IgD-negative memory B cell (primary cell): ENCODE measurements around the gene TMPRSS12. TPM values are rescaled to one million over a fixed set of nuclear protein-coding genes. Genes with fewer than 3 reads are reported as not detected.
A peak's percentile ranks its signal among the peaks of the same experiment; 100 is the strongest.
"Not testable (repeated sequence)": the region's sequence is repeated elsewhere in the genome, so short reads cannot be mapped to it uniquely, and the experiment has no call there.

ENCODE experiments used
- H3K27ac Mint-ChIP-seq, 3 donors: one replicate each; pipeline ENCODE4 v1.8.0; 2020 to 2022; ENCODE audit warnings: mild to moderate bottlenecking in 3 of 3, mixed read lengths in 3 of 3, moderate library complexity in 1 of 3
- H3K27me3 Mint-ChIP-seq: one replicate; pipeline ENCODE4 v1.8.0; 2021; ENCODE audit warnings: mixed read lengths
- H3K36me3 Mint-ChIP-seq: one replicate; pipeline ENCODE4 v1.8.0; 2020; ENCODE audit warnings: mild to moderate bottlenecking, mixed read lengths
- H3K4me1 Mint-ChIP-seq, 3 donors: one replicate each; pipeline ENCODE4 v1.8.0; 2020 to 2022; ENCODE audit warnings: mixed read lengths in 3 of 3, mild to moderate bottlenecking in 1 of 3
- H3K4me3 Mint-ChIP-seq, 4 donors: one replicate each; pipeline ENCODE4 v1.8.0; 2020 to 2022; ENCODE audit warnings: mild to moderate bottlenecking in 4 of 4, mixed read lengths in 4 of 4, moderate library complexity in 3 of 4
- H3K9me3 Mint-ChIP-seq, 3 donors: one replicate each; pipeline ENCODE4 v1.8.0; 2020 to 2021; ENCODE audit warnings: mixed read lengths in 3 of 3, mild to moderate bottlenecking in 1 of 3
- polyA plus RNA-seq: library from polyadenylated mRNA; unstranded; fragments of 300-500 nt; fragmentation: Illumina TruSeq; gene quantifications from one replicate; pipeline ENCODE4 v1.2.3, GENCODE V29; 2021

The TMPRSS12 gene
- polyA plus RNA-seq, 1 donor from 2014 or later: not detected

- Mint-ChIP-seq H3K4me3 (no peak overlapping the region), H3K27me3 (no peaks in the 10 kb centered on the region), H3K36me3 (peaks cover 4% of the 10 kb centered on the region), H3K4me1 (no peaks in the 10 kb centered on the region), H3K27ac (peak overlapping the region in 1 of 3 donors; percentile 82), H3K9me3 (peaks cover 0 to 2% (median 0%) of the 10 kb centered on the region in 3 donors)
Observed at GRCh38 chr12:50901685-50902113, 59.0 kb downstream of the TMPRSS12 start.

GRCh38 chr12:50908479-50908878 is 65.8 kb downstream of the TMPRSS12 start:
- not testable (repeated sequence) for H3K27me3 Mint-ChIP-seq, H3K4me1 Mint-ChIP-seq, H3K4me3 Mint-ChIP-seq, H3K36me3 Mint-ChIP-seq
- Mint-ChIP-seq H3K27ac (peak overlapping the region in 1 of 3 donors; percentile 24), H3K9me3 (peaks cover 4 to 15% (median 8%) of the 10 kb centered on the region in 3 donors)

GRCh38 chr12:50912361-50912760 is 69.6 kb downstream of the TMPRSS12 start:
- Mint-ChIP-seq H3K4me1 (peaks cover 3 to 15% (median 9%) of the 10 kb centered on the region in 3 donors), H3K9me3 (peaks cover 8 to 28% (median 8%) of the 10 kb centered on the region in 3 donors), H3K4me3 (peak overlapping the region in 1 of 4 donors; percentile 17)
- not testable (repeated sequence) for H3K36me3 Mint-ChIP-seq, H3K27me3 Mint-ChIP-seq, H3K27ac Mint-ChIP-seq

GRCh38 chr12:50913224-50913623 is 70.5 kb downstream of the TMPRSS12 start:
- Mint-ChIP-seq H3K36me3 (peaks cover 5% of the 10 kb centered on the region), H3K9me3 (peaks cover 8 to 28% (median 8%) of the 10 kb centered on the region in 3 donors), H3K27ac (peak overlapping the region in 1 of 3 donors; percentile 2), H3K4me3 (peak overlapping the region in 2 of 4 donors; percentile 43 to 72), H3K27me3 (no peaks in the 10 kb centered on the region), H3K4me1 (peaks cover 3 to 15% (median 10%) of the 10 kb centered on the region in 3 donors)

- peaks cover 6% of the 10 kb centered on the region for H3K36me3 Mint-ChIP-seq
- H3K27me3 Mint-ChIP-seq: no peaks in the 10 kb centered on the region
- no peak overlapping the region for H3K27ac Mint-ChIP-seq
- peaks cover 8 to 28% (median 8%) of the 10 kb centered on the region in 3 donors for H3K9me3 Mint-ChIP-seq
- peak overlapping the region in 2 of 4 donors; percentile 29 to 45 for H3K4me3 Mint-ChIP-seq
- peaks cover 8 to 15% (median 12%) of the 10 kb centered on the region in 3 donors for H3K4me1 Mint-ChIP-seq
Observed at GRCh38 chr12:50914872-50915484, 72.3 kb downstream of the TMPRSS12 start.

GRCh38 chr12:50916292-50916691 is 73.6 kb downstream of the TMPRSS12 start:
- peaks cover 8% of the 10 kb centered on the region for H3K36me3 Mint-ChIP-seq
- no peak overlapping the region for H3K27ac Mint-ChIP-seq
- H3K27me3 Mint-ChIP-seq: no peaks in the 10 kb centered on the region
- peaks cover 7 to 23% (median 8%) of the 10 kb centered on the region in 3 donors for H3K9me3 Mint-ChIP-seq
- H3K4me3 Mint-ChIP-seq: no peak overlapping the region
- peaks cover 8 to 22% (median 12%) of the 10 kb centered on the region in 3 donors for H3K4me1 Mint-ChIP-seq

- Mint-ChIP-seq H3K36me3 (peaks cover 5% of the 10 kb centered on the region), H3K9me3 (peaks cover 0 to 10% (median 4%) of the 10 kb centered on the region in 3 donors), H3K4me1 (peaks cover 18 to 29% (median 23%) of the 10 kb centered on the region in 3 donors), H3K27ac (peak overlapping the region in 1 of 3 donors; percentile 44), H3K4me3 (peak overlapping the region in 2 of 4 donors; percentile 4 to 29), H3K27me3 (no peaks in the 10 kb centered on the region)
Observed at GRCh38 chr12:50918584-50919316, 76.0 kb downstream of the TMPRSS12 start.

- Mint-ChIP-seq H3K4me1 (peaks cover 21 to 35% (median 29%) of the 10 kb centered on the region in 3 donors), H3K9me3 (no peaks in the 10 kb centered on the region), H3K27me3 (no peaks in the 10 kb centered on the region), H3K4me3 (peak overlapping the region; percentile 57 to 90 (median 78)), H3K27ac (peak overlapping the region; percentile 86 to 97 (median 93)), H3K36me3 (peaks cover 7% of the 10 kb centered on the region)
Observed at GRCh38 chr12:50922820-50923219, 80.1 kb downstream of the TMPRSS12 start.

- H3K27ac Mint-ChIP-seq: peak overlapping the region; percentile 86 to 95 (median 93)
Observed at GRCh38 chr12:50923361-50924130, 80.8 kb downstream of the TMPRSS12 start.

GRCh38 chr12:50924131-50924438 is 81.4 kb downstream of the TMPRSS12 start:
- Mint-ChIP-seq H3K27me3 (no peaks in the 10 kb centered on the region), H3K9me3 (no peaks in the 10 kb centered on the region), H3K36me3 (peaks cover 7% of the 10 kb centered on the region), H3K4me1 (peaks cover 26 to 45% (median 35%) of the 10 kb centered on the region in 3 donors), H3K4me3 (peak overlapping the region; percentile 89 to 100 (median 98)), H3K27ac (peak overlapping the region; percentile 86 to 95 (median 93))

More at GRCh38 chr12:50923361-50924130, 80.8 kb downstream of the TMPRSS12 start:
- Mint-ChIP-seq H3K36me3 (peaks cover 7% of the 10 kb centered on the region), H3K4me1 (peaks cover 23 to 42% (median 36%) of the 10 kb centered on the region in 3 donors), H3K27me3 (no peaks in the 10 kb centered on the region), H3K4me3 (peak overlapping the region; percentile 89 to 100 (median 98)), H3K9me3 (no peaks in the 10 kb centered on the region)

- Mint-ChIP-seq H3K9me3 (no peaks in the 10 kb centered on the region), H3K27ac (peak overlapping the region; percentile 86 to 95 (median 93)), H3K27me3 (no peaks in the 10 kb centered on the region), H3K4me1 (peaks cover 32 to 49% (median 40%) of the 10 kb centered on the region in 3 donors), H3K36me3 (peaks cover 7% of the 10 kb centered on the region), H3K4me3 (peak overlapping the region; percentile 89 to 100 (median 98))
Observed at GRCh38 chr12:50924439-50925341, 82.0 kb downstream of the TMPRSS12 start.

- H3K9me3 Mint-ChIP-seq: no peaks in the 10 kb centered on the region
- no peaks in the 10 kb centered on the region for H3K27me3 Mint-ChIP-seq
- H3K4me3 Mint-ChIP-seq: peak overlapping the region; percentile 89 to 100 (median 98)
- H3K27ac Mint-ChIP-seq: peak overlapping the region; percentile 86 to 95 (median 93)
- peaks cover 5% of the 10 kb centered on the region for H3K36me3 Mint-ChIP-seq
- peaks cover 36 to 49% (median 38%) of the 10 kb centered on the region in 3 donors for H3K4me1 Mint-ChIP-seq
Observed at GRCh38 chr12:50925342-50925651, 82.6 kb downstream of the TMPRSS12 start.

- Mint-ChIP-seq H3K27ac (peak overlapping the region; percentile 86 to 93 (median 91)), H3K36me3 (peaks cover 7% of the 10 kb centered on the region), H3K27me3 (no peaks in the 10 kb centered on the region), H3K9me3 (no peaks in the 10 kb centered on the region), H3K4me3 (peak overlapping the region; percentile 89 to 100 (median 98)), H3K4me1 (peaks cover 35 to 46% (median 37%) of the 10 kb centered on the region in 3 donors)
Observed at GRCh38 chr12:50925920-50926319, 83.2 kb downstream of the TMPRSS12 start.

GRCh38 chr12:50926415-50926814 is 83.7 kb downstream of the TMPRSS12 start:
- peaks cover 9% of the 10 kb centered on the region for H3K36me3 Mint-ChIP-seq
- H3K27ac Mint-ChIP-seq: peak overlapping the region; percentile 86 to 91 (median 88)
- H3K4me1 Mint-ChIP-seq: peaks cover 33 to 41% (median 34%) of the 10 kb centered on the region in 3 donors
- H3K9me3 Mint-ChIP-seq: no peaks in the 10 kb centered on the region
- H3K4me3 Mint-ChIP-seq: peak overlapping the region; percentile 89 to 100 (median 98)
- no peaks in the 10 kb centered on the region for H3K27me3 Mint-ChIP-seq
